Right ventricle myocardium superior (tissue), 1 donor: Measurements from ENCODE around the gene AGT. TPM values are rescaled to one million over a fixed set of nuclear protein-coding genes. Genes with fewer than 3 reads are reported as not detected.
A peak's percentile ranks its signal among the peaks of the same experiment; 100 is the strongest.
"Not testable (repeated sequence)": the region's sequence is repeated elsewhere in the genome, so short reads cannot be mapped to it uniquely, and the experiment has no call there.

Experiments used
- ATAC-seq: fragments of 200-7000 bp; cut with Tn5 transposase; one replicate; pipeline ENCODE4 v1.9.1; 2020; ENCODE audit warnings: mild to moderate bottlenecking; ENCODE audit not compliant: poor library complexity
- DNase-seq: peaks from one replicate; pipeline ENCODE4 v3.0.0-alpha.2; 2020
- intact Hi-C: fragments of 100-400 bp; cut with DNase I; formaldehyde crosslinking; loops from one replicate; pipeline ENCODE4 v1.11.2; 2022
- total RNA-seq: library from RNA; stranded (reverse); fragmentation: NEBNext Ultra II Directional; extraction: Animal tissue kit (Norgen Biotek cat#: 25700); gene quantifications from one replicate; pipeline ENCODE4 v1.2.1, GENCODE V29; 2021
- donor health status: DM: no; HTN: yes; CAD: no; lungs with severe emphysema.

Gene AGT
- total RNA-seq, 1 donor from 2014 or later: 56.2 TPM

DNA sequence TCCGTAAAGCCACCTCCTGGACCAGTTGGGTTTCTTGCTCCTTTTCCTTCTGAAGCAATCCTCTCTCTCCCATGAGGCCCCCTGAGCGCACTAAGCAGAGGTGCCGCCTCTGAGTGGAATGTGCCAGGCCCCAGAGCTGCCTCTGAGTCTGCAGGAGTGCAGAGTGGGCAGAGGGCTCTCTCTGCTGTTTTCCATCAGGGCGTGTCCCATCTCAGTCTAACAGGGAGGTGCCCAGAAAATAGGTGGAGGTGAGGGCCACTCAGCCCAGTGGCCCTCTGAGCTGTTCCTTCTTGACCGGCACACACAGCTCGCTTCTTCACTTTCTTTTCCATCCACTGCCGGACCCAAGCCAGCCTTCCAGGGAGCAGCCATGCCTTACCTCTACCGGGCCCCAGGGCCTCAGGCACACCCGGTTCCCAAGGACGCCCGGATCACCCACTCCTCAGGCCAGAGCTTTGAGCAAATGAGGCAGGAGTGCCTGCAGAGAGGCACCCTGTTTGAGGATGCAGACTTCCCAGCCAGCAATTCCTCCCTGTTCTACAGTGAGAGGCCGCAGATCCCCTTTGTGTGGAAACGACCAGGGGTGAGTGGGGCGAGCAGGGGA is 33.3 kb upstream of the AGT start, which contains the start of gene CAPN9:
Gene CAPN9 (plus strand): TSS at position 262 of the 604 bp plus-strand sequence. CDS start 109 bp downstream, at position 371.
- DNase-seq (no peak), ATAC-seq (no peak)
- intact Hi-C loops: no loop called here

GRCh38 chr1:230746617-230747016 is 32.7 kb upstream of the AGT start:
- DNase-seq: no peak
- intact Hi-C loops: no loop called here
- no peak for ATAC-seq

- ATAC-seq (no peak), DNase-seq (no peak)
- intact Hi-C loops: no loop called here
Observed at GRCh38 chr1:230745071-230745470, 31.1 kb upstream of the AGT start.

DNA sequence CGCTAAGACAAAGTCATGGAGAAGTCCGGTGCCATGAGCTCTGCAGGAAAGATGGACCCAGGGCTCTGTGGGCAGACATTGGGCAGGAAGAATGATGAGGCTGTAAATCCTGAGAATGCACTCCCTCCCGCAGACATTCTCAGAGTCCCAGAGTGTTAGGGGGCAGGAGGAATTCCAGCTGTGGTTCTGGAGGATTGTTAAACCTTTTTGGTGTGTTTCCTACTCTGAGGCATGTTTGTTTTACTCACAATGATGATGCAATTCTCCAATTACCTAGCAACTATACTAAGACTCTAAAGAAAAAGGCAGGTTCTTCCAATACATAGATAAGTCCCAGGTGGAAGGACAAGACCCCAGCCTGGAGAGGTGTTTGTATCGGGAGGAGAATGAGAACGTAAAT is 30.5 kb upstream of the AGT start:
- ATAC-seq (no peak), DNase-seq (no peak)
- intact Hi-C loops: no loop called here

DNA sequence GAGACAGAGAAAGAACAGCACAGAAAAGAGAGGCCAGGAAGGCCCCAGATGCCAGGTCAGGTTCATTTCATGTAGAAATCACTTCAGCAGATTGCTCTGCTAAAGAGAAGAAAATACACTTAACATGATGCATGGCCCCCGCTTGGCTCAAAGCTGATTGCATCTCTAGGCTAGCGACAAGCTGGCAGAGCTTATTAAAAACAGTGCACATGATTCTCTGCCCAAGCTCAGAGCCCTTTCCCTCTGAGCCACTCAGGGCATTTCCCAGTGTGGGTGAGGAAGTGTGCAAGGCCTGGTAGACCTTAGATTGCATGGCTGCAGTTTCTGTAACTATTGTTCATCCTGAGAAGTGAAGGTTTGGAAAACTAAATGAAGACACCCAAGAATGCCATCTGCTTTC is 30.0 kb upstream of the AGT start:
- ATAC-seq (no peak), DNase-seq (no peak)
- intact Hi-C loops: no loop called here

DNA sequence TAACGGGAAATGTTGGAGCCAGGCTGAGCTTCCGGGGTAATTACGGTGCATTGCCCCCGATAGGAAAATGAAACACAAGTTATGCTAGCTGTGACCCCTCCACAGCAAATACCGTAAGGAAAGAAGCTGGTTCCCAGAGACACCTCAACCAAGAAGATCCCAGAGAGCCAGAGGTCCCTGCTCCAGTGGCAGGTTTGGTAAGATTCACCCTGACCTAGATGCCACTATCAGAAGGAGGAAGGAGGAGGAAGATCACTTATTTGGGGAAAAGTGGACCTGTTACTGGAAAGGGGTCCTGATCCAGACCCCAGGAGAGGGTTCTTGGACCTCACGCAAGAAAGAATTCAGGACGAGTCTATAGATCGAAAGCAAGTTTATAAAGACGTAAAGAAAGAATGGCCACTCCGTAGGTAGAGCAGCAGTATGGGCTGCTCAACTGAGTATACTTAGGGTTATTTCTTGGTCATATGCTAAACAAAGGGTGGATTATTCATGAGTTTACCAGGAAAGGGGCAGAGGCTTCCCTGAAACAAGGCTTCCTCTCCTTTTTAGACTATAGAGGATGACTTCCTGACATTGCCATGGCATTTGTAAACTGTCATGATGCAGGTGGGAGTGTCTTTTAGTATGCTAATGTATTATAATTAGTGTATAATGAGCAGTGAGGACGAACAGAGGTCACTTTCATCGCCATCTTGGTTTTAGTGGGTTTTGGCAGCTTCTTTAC is 25.8 kb upstream of the AGT start:
- ATAC-seq: no peak
- intact Hi-C loops: no loop called here
- no peak for DNase-seq

GRCh38 chr1:230737622-230738262 is 23.8 kb upstream of the AGT start:
- no peak for DNase-seq
- intact Hi-C loops: no loop called here
- no peak for ATAC-seq

DNA sequence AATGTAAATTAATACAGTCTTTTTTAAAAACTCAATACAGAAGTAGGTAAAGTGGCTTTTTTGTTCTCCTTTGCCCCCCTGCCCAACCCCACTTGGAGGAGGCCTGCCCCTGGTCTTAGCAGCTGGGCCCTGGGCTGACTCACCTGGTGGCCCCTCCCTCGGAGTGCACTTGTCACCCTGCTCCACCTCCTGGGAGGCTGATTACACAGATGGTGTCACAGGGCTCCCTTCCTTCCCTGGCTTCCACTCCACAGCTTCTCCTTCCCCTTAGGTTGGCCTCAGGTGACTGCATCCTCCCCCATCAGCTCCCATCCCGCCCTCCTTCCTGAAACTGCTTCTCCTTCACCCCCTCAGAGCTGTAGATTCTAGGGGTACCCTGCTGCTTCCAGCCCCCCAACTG is 21.5 kb upstream of the AGT start:
- DNase-seq (no peak), ATAC-seq (no peak)
- intact Hi-C loops: no loop called here

GRCh38 chr1:230730977-230731376 is 17.1 kb upstream of the AGT start:
- ATAC-seq (peak; percentile 75), DNase-seq (no peak)
- intact Hi-C loops: no loop called here

DNA sequence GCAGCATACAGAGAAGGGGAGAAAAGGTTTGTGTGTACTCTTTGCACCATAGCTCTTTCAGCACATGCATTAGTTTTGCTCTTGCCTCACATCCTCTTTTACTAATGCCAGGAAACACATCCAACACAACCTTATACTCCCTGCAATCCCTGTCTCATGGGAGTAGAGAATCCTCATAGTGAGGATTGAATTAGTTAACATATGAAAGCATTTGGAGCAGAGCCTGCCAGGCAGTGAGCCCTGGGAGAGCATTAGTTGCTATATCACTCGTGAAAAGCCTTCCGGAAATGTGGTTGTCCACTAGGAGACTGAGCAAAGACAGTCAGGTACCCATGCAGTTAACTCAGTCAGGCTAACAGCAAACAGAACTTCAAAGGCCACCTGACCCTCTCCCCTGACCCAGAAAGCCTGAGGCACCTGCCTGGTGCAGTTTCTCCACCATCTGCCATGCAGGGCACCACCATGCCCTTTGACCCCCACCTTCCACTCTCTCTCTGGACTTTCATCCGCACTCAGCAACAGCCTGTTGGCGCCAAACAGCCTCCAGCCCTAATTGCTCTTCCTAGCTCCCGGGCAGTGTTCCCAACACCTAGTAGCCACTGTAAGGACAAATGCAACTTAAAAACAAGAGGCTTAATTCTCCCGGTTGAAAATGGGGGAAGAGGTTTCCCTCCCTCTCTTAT is 14.9 kb upstream of the AGT start:
- ATAC-seq (peak; percentile 68), DNase-seq (no peak)
- intact Hi-C loops: no loop called here

GRCh38 chr1:230725256-230726012 is 11.5 kb upstream of the AGT start:
- ATAC-seq: peak; percentile 52
- no peak for DNase-seq
- intact Hi-C loops: no loop called here

GRCh38 chr1:230721849-230722522 is 8.1 kb upstream of the AGT start:
- intact Hi-C loops, DNase-seq, ATAC-seq: not testable (repeated sequence)

- ATAC-seq: no peak
- DNase-seq: no peak
- intact Hi-C loops: no loop called here
Observed at GRCh38 chr1:230717251-230717650, 3.3 kb upstream of the AGT start.

DNA sequence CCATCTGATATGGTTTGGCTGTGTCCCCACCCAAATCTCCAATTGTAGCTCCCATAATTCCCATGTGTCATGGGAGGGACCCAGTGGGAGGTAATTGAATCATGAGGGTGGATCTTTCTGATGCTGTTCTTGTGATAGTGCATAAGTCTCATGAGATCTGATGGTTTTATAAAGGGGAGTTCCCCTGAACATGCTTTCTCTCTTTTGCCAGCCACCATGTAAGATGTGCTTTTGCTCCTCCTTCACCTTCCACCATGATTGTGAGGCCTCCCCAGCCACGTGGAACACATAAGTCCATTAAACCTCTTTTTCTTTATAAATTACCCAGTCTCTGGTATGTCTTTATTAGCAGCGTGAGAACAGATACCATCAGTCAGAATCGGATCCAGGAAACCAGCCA is 2.5 kb upstream of the AGT start:
- ATAC-seq, DNase-seq, intact Hi-C loops: not testable (repeated sequence)

GRCh38 chr1:230715510-230715909 is 1.6 kb upstream of the AGT start:
- DNase-seq: no peak
- intact Hi-C loops: no loop called here
- no peak for ATAC-seq

DNA sequence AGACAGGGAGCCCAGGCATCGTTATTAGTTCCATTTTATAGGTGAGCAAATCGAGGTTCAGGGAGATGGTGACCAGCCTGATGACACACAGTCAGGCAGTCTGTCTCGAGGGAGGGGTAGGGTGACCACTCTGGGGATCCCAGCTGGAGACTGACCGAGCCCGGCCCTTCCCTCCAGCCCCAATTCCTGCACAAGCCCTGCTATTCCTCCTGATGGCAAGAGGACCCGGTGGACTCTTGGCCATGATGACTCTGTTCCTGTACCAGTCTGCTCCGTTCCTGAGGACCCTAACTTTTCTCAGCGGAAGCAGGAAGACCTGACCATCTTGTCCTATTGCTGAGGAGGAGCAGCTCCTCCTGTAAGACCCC is 391 bp downstream of the AGT start:
- intact Hi-C loops: no loop called here
- DNase-seq (no peak), ATAC-seq (peak; percentile 6)

DNA sequence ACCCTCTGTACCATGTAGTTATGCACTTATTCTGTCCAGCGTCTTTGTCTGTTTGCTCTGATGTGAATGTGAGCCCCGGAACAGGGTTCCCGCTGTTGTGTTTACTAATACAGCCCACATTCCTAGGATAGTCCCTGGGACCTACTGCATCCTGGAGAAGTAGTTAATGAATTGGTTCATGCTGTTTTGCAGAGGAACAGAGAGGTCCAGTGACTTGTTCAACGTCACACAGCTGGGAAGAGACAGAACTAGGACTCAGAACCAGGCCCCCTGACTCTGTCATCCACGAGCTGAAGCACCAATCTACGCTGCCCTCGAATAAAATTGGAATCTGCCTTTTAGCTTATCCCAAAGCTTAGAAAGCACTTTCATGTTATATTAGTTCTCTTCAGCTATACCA is 784 bp downstream of the AGT start:
- ATAC-seq (no peak), DNase-seq (no peak)
- intact Hi-C loops: no loop called here

- intact Hi-C loops: no loop called here
Observed at GRCh38 chr1:230712470-230712942, 1.4 kb downstream of the AGT start.

More at GRCh38 chr1:230712470-230712942, 1.4 kb downstream of the AGT start:
- DNase-seq: no peak
- no peak for ATAC-seq
